ENCODE data around the gene HBG1. TPM values are rescaled to one million over a fixed set of nuclear protein-coding genes. Genes with fewer than 3 reads are reported as not detected.

The HBG1 gene
- total RNA-seq, 3 donors from 2014 or later (not counting 1 experiment from before 2014, with no cell fraction given) = not detected

GRCh38 chr11:5293028-5293427, 43.4 kb upstream of the HBG1 start:
- no peak for DNase-seq
- Histone ChIP-seq H3K4me3 (ENCODE audit: low read length) (no peak overlapping the region), H3K4me1 (ENCODE audit: control insufficient read depth, insufficient read depth, low read length) (no peaks in the 10 kb centered on the region), H3K36me3 (ENCODE audit: control insufficient read depth, insufficient read depth, low read length) (no peaks in the 10 kb centered on the region), H3K27me3 (ENCODE audit: control insufficient read depth, insufficient read depth, low read length) (no peaks in the 10 kb centered on the region), H3K27ac (ENCODE audit: low read length) (no peak overlapping the region), H3K9me3 (ENCODE audit: control insufficient read depth, insufficient read depth, low read length) (no peaks in the 10 kb centered on the region)
- H3K4me3 Mint-ChIP-seq = no peak overlapping the region
- WGBS (ENCODE audit: insufficient coverage) = 95% methylated on average over 8 of the region's 8 CpGs
- no peaks in the 10 kb centered on the region for H3K36me3 Mint-ChIP-seq
- H3K27me3 Mint-ChIP-seq (ENCODE audit: low read depth in 2 of 2) = no peaks in the 10 kb centered on the region
- no peaks in the 10 kb centered on the region for H3K4me1 Mint-ChIP-seq
- H3K27ac Mint-ChIP-seq = no peak overlapping the region
- no peak for ATAC-seq
- intact Hi-C loops (cut with micrococcal nuclease) = no loop called here
- no peaks in the 10 kb centered on the region for H3K9me3 Mint-ChIP-seq
- TF ChIP-seq CTCF (IDR thresholded peaks at IDR 0.05) = no peak

GRCh38 chr11:5291207-5291838, 41.7 kb upstream of the HBG1 start:
- Mint-ChIP-seq H3K36me3 (no peaks in the 10 kb centered on the region), H3K4me1 (no peaks in the 10 kb centered on the region), H3K27ac (no peak overlapping the region), H3K4me3 (no peak overlapping the region), H3K9me3 (no peaks in the 10 kb centered on the region), H3K27me3 (ENCODE audit: low read depth in 2 of 2) (no peaks in the 10 kb centered on the region)
- H3K9me3 ChIP-seq (ENCODE audit: control insufficient read depth, insufficient read depth, low read length) = no peaks in the 10 kb centered on the region
- H3K27me3 ChIP-seq (ENCODE audit: control insufficient read depth, insufficient read depth, low read length) = no peaks in the 10 kb centered on the region
- H3K36me3 ChIP-seq (ENCODE audit: control insufficient read depth, insufficient read depth, low read length) = no peaks in the 10 kb centered on the region
- no peak for DNase-seq
- TF ChIP-seq CTCF (IDR thresholded peaks at IDR 0.05) = no peak
- intact Hi-C loops (cut with micrococcal nuclease) = no loop called here
- H3K4me1 ChIP-seq (ENCODE audit: control insufficient read depth, insufficient read depth, low read length) = no peaks in the 10 kb centered on the region
- H3K27ac ChIP-seq (ENCODE audit: low read length) = no peak overlapping the region
- 100% methylated on average over 1 of the region's 1 CpG for WGBS (ENCODE audit: insufficient coverage)
- no peak overlapping the region for H3K4me3 ChIP-seq (ENCODE audit: low read length)
- ATAC-seq = no peak

- intact Hi-C loops (cut with micrococcal nuclease) = no loop called here
- Mint-ChIP-seq H3K4me1 (no peaks in the 10 kb centered on the region), H3K4me3 (no peak overlapping the region), H3K27ac (no peak overlapping the region), H3K27me3 (ENCODE audit: low read depth in 2 of 2) (no peaks in the 10 kb centered on the region), H3K36me3 (no peaks in the 10 kb centered on the region), H3K9me3 (peaks cover 0 to 2% of the 10 kb centered on the region in 2 donors)
- ATAC-seq (no peak), DNase-seq (no peak)
- H3K9me3 ChIP-seq (ENCODE audit: control insufficient read depth, insufficient read depth, low read length) = no peaks in the 10 kb centered on the region
- no peaks in the 10 kb centered on the region for H3K4me1 ChIP-seq (ENCODE audit: control insufficient read depth, insufficient read depth, low read length)
- WGBS (ENCODE audit: insufficient coverage) = no CpG with 5 or more reads among the region's 1 CpG
- no peak overlapping the region for H3K4me3 ChIP-seq (ENCODE audit: low read length)
- no peak overlapping the region for H3K27ac ChIP-seq (ENCODE audit: low read length)
- no peaks in the 10 kb centered on the region for H3K27me3 ChIP-seq (ENCODE audit: control insufficient read depth, insufficient read depth, low read length)
- TF ChIP-seq CTCF (IDR thresholded peaks at IDR 0.05) = no peak
- no peaks in the 10 kb centered on the region for H3K36me3 ChIP-seq (ENCODE audit: control insufficient read depth, insufficient read depth, low read length)
These were observed 40.4 kb upstream of the HBG1 start for GRCh38 chr11:5290106-5290505.

GRCh38 chr11:5289696-5290095, 40.0 kb upstream of the HBG1 start:
- intact Hi-C loops (cut with micrococcal nuclease) = no loop called here

More at GRCh38 chr11:5289696-5290095, 40.0 kb upstream of the HBG1 start:
- no peak overlapping the region for H3K27ac Mint-ChIP-seq
- H3K9me3 Mint-ChIP-seq = peaks cover 0 to 2% of the 10 kb centered on the region in 2 donors
- DNase-seq (no peak), ATAC-seq (no peak)
- TF ChIP-seq CTCF (IDR thresholded peaks at IDR 0.05) = no peak
- H3K27ac ChIP-seq (ENCODE audit: low read length) = no peak overlapping the region
- H3K4me3 Mint-ChIP-seq = no peak overlapping the region
- no peak overlapping the region for H3K4me3 ChIP-seq (ENCODE audit: low read length)
- H3K36me3 ChIP-seq (ENCODE audit: control insufficient read depth, insufficient read depth, low read length) = no peaks in the 10 kb centered on the region
- no peaks in the 10 kb centered on the region for H3K27me3 Mint-ChIP-seq (ENCODE audit: low read depth in 2 of 2)
- no peaks in the 10 kb centered on the region for H3K27me3 ChIP-seq (ENCODE audit: control insufficient read depth, insufficient read depth, low read length)
- H3K9me3 ChIP-seq (ENCODE audit: control insufficient read depth, insufficient read depth, low read length) = no peaks in the 10 kb centered on the region
- no peaks in the 10 kb centered on the region for H3K4me1 ChIP-seq (ENCODE audit: control insufficient read depth, insufficient read depth, low read length)
- no peaks in the 10 kb centered on the region for H3K36me3 Mint-ChIP-seq
- H3K4me1 Mint-ChIP-seq = no peaks in the 10 kb centered on the region
